ENCODE measurements around the gene SNAP47.

The SNAP47 gene

GRCh38 chr1:227773558-227773957 lies 38.3 kb downstream of the SNAP47 start:
- no peak for ATAC-seq
- TF ChIP-seq TOX (CRISPR knock-in tag; IDR thresholded peaks at IDR 0.05; ENCODE audit: borderline replicate concordance) (no peak), ZC3H10 (CRISPR knock-in tag; IDR thresholded peaks at IDR 0.05) (no peak), ESRRG (CRISPR knock-in tag; IDR thresholded peaks at IDR 0.05) (no peak), OSR1 (CRISPR knock-in tag; IDR thresholded peaks at IDR 0.05) (no peak), GLIS3 (CRISPR knock-in tag; IDR thresholded peaks at IDR 0.05) (no peak), ZNF8 (CRISPR knock-in tag; IDR thresholded peaks at IDR 0.05) (no peak), POU6F1 (CRISPR knock-in tag; IDR thresholded peaks at IDR 0.05; ENCODE audit: borderline replicate concordance, low read depth) (no peak), CSRNP3 (CRISPR knock-in tag; IDR thresholded peaks at IDR 0.05) (no peak), ISL1 (CRISPR knock-in tag; IDR thresholded peaks at IDR 0.05) (no peak), TCF4 (CRISPR knock-in tag; IDR thresholded peaks at IDR 0.05; ENCODE audit: borderline replicate concordance) (no peak), ZNF565 (CRISPR knock-in tag; conservative IDR thresholded peaks at IDR 0.05; ENCODE audit: low read depth) (no peak), CREB5 (CRISPR knock-in tag; IDR thresholded peaks at IDR 0.05; ENCODE audit: low read depth) (no peak), ARNTL (CRISPR knock-in tag; IDR thresholded peaks at IDR 0.05; ENCODE audit: borderline replicate concordance, low read depth) (no peak), ZNF70 (CRISPR knock-in tag; IDR thresholded peaks at IDR 0.05) (no peak), PATZ1 (CRISPR knock-in tag; IDR thresholded peaks at IDR 0.05; ENCODE audit: borderline replicate concordance) (no peak), ZFP3 (CRISPR knock-in tag; IDR thresholded peaks at IDR 0.05) (no peak), TSHZ2 (CRISPR knock-in tag; IDR thresholded peaks at IDR 0.05) (no peak), RARB (CRISPR knock-in tag; IDR thresholded peaks at IDR 0.05) (no peak)

- no peak for ATAC-seq
- TF ChIP-seq ARNTL (CRISPR knock-in tag; IDR thresholded peaks at IDR 0.05; ENCODE audit: borderline replicate concordance, low read depth) (no peak), CSDC2 (CRISPR knock-in tag; IDR thresholded peaks at IDR 0.05) (no peak), POU6F1 (CRISPR knock-in tag; IDR thresholded peaks at IDR 0.05; ENCODE audit: borderline replicate concordance, low read depth) (no peak)
Measured at GRCh38 chr1:227774051-227774731, 39.0 kb downstream of the SNAP47 start.

Measured in SK-N-SH treated with all-trans-retinoic acid at 6 μM for 48 hours (cell line).